Measurements from ENCODE around the gene SYPL1. TPM values are rescaled to one million over a fixed set of nuclear protein-coding genes. Genes with fewer than 3 reads are reported as not detected.

Gene SYPL1
- total RNA-seq, 1 experiment from 2014 or later: 98.3 TPM

DNA sequence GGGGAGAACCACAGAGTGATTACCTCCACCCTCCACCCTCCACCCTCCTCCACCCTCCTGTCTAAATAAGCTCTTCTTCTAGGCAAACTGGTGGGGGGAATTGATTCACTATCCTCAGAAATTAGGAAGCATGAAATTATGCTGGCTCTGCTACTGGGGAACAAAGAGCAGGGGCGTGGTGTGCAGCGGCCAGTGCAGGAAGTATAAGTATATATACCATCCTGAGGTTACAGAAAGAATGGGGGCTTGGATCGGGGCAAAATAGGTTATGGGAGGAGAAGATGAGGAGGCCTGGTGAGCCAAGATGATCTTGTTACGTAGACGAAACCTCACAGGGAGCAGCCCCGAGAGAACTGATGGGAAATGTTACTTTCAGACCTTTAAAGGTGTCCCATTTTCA is 49.1 kb downstream of the SYPL1 start:
- ATAC-seq (no peak), DNase-seq (ENCODE audit: low read depth, low spot score) (no peak)
- no peaks in the 10 kb centered on the region for H3K27me3 ChIP-seq (ENCODE audit: control insufficient read depth, insufficient read depth, low read length)
- intact Hi-C loops (cut with micrococcal nuclease; ENCODE audit: unreplicated experiment): no loop called here
- H3K4me3 ChIP-seq (ENCODE audit: low read depth in 2 of 2, low read length in 2 of 2): no peak overlapping the region
- BruUV-seq (replicated peaks): no TSS peak
- in situ Hi-C loops (cut with HindIII; ENCODE audit: low pct_unique_long_range_greater_than_20kb, low sequenced_read_pairs): loop anchor here (25.0 kb wide), 1 partner anchor 99 kb away; no protein-coding TSS in a partner anchor
- peak overlapping the region; percentile 90; the same call in 1 of the 2 replicates for H3K27ac ChIP-seq (ENCODE audit: low read length)
- TF ChIP-seq TCF7L2 (IDR thresholded peaks at IDR 0.05; ENCODE audit: low read depth, low read length) (no peak), SIN3A (IDR thresholded peaks at IDR 0.05; ENCODE audit: borderline replicate concordance, insufficient read depth, low read depth, low read length) (no peak), POLR2AphosphoS5 (IDR thresholded peaks at IDR 0.05; ENCODE audit: low read depth, low read length) (no peak), REST (IDR thresholded peaks at IDR 0.05; ENCODE audit: insufficient read depth in 1 of 2, low read depth in 2 of 2, low read length in 1 of 2) (no peak), CTCF (IDR thresholded peaks at IDR 0.05) (no peak)
- peaks cover 49% of the 10 kb centered on the region for H3K4me1 ChIP-seq (ENCODE audit: control insufficient read depth, insufficient read depth, low read length)
- CTCF ChIA-PET: no interaction called here
- no peaks in the 10 kb centered on the region for H3K36me3 ChIP-seq (ENCODE audit: control insufficient read depth, insufficient read depth, low read length)
- H3K9me3 ChIP-seq (ENCODE audit: control insufficient read depth, insufficient read depth, low read depth, low read length): no peaks in the 10 kb centered on the region
- POLR2A ChIA-PET: interaction anchor here (0.6 kb wide), 1 partner anchor 63 kb away, joined by 3 read pairs; no protein-coding TSS in a partner anchor

- no peak for DNase-seq (ENCODE audit: low read depth, low spot score)
- TF ChIP-seq POLR2AphosphoS5 (IDR thresholded peaks at IDR 0.05; ENCODE audit: low read depth, low read length): no peak
- TF ChIP-seq REST (IDR thresholded peaks at IDR 0.05; ENCODE audit: insufficient read depth in 1 of 2, low read depth in 2 of 2, low read length in 1 of 2): no peak
- no peak for TF ChIP-seq CTCF (IDR thresholded peaks at IDR 0.05)
- no peak for TF ChIP-seq SIN3A (IDR thresholded peaks at IDR 0.05; ENCODE audit: borderline replicate concordance, insufficient read depth, low read depth, low read length)
- no peak for TF ChIP-seq TCF7L2 (IDR thresholded peaks at IDR 0.05; ENCODE audit: low read depth, low read length)
- no peaks in the 10 kb centered on the region for H3K36me3 ChIP-seq (ENCODE audit: control insufficient read depth, insufficient read depth, low read length)
- H3K4me1 ChIP-seq (ENCODE audit: control insufficient read depth, insufficient read depth, low read length): peaks cover 49% of the 10 kb centered on the region
- in situ Hi-C loops (cut with HindIII; ENCODE audit: low pct_unique_long_range_greater_than_20kb, low sequenced_read_pairs) (loop anchor here (25.0 kb wide), 1 partner anchor 100 kb away; no protein-coding TSS in a partner anchor), intact Hi-C loops (cut with micrococcal nuclease; ENCODE audit: unreplicated experiment) (no loop called here)
- no peaks in the 10 kb centered on the region for H3K27me3 ChIP-seq (ENCODE audit: control insufficient read depth, insufficient read depth, low read length)
- ChIA-PET CTCF (interaction anchor here (1.2 kb wide), 1 partner anchor 92 kb away, joined by 3 read pairs; no protein-coding TSS in a partner anchor), POLR2A (no interaction called here)
- no TSS peak for BruUV-seq (replicated peaks)
- ATAC-seq: no peak
- H3K27ac ChIP-seq (ENCODE audit: low read length): peak overlapping the region; percentile 90; the same call in 1 of the 2 replicates
- no peak overlapping the region for H3K4me3 ChIP-seq (ENCODE audit: low read depth in 2 of 2, low read length in 2 of 2)
- H3K9me3 ChIP-seq (ENCODE audit: control insufficient read depth, insufficient read depth, low read depth, low read length): no peaks in the 10 kb centered on the region
Measured at GRCh38 chr7:106062521-106062931, 49.6 kb downstream of the SYPL1 start.

All from Panc1 (cell line).